Thyroid gland (tissue), 4 donors: ENCODE data around the gene NUAK1. TPM values are rescaled to one million over a fixed set of nuclear protein-coding genes. Genes with fewer than 3 reads are reported as not detected.

ENCODE experiments used
- DNase-seq, 2 donors: peaks; one replicate each; pipeline ENCODE4 v3.0.0-alpha.2; 2019
- H3K27ac ChIP-seq, 3 donors: fragments of 200-600 bp; sonication (generic); 1 replicate in 2 of 3; 2 replicates in 1 of 3; pipeline ENCODE4 v1.5.1; 2016 to 2019; ENCODE audit warnings: mild to moderate bottlenecking in 1 of 3, moderate library complexity in 1 of 3
- H3K27me3 ChIP-seq: fragments of 200-600 bp; sonication (generic); one replicate; pipeline ENCODE4 v1.5.1; 2019
- H3K36me3 ChIP-seq, 2 donors: fragments of 200-600 bp; sonication (generic); one replicate each; pipeline ENCODE4 v1.5.1; 2016 to 2019
- H3K4me1 ChIP-seq, 2 donors: fragments of 200-600 bp; sonication (generic); one replicate each; pipeline ENCODE4 v1.5.1; 2017 to 2019
- H3K4me3 ChIP-seq, 3 donors: fragments of 200-600 bp; sonication (generic); replicated peaks in 1 of 3; 1 replicate in 2 of 3; 2 replicates in 1 of 3; pipeline ENCODE4 v1.5.1; 2016; ENCODE audit warnings: mild to moderate bottlenecking in 1 of 3
- H3K9me3 ChIP-seq: fragments of 200-600 bp; sonication (generic); one replicate; pipeline ENCODE4 v1.5.1; 2017
- POLR2A ChIP-seq, 2 donors: fragments of 450-650 bp; IDR thresholded peaks; one replicate each; pipeline ENCODE4 v1.6.1; 2017; ENCODE audit warnings: antibody characterized with exemption in 2 of 2, mild to moderate bottlenecking in 2 of 2, moderate library complexity in 1 of 2
- WGBS, 2 donors: methylation state at CpG; one replicate each; pipeline ENCODE4 v1.1.5; 2017; 5-methylcytosine and 5-hydroxymethylcytosine counted together
- intact Hi-C: fragments of 100-400 bp; cut with DNase I; formaldehyde crosslinking; loops from one replicate; pipeline ENCODE4 v1.15.1; 2023
- total RNA-seq, 4 donors: library from RNA; depleted of rRNA; stranded (reverse); fragments of >200 nt; gene quantifications; one replicate each; pipeline ENCODE4 v1.2.3, GENCODE V29; 2016
- TF ChIP-seq, protein P1 (sequence below), 6 experiments: fragments of 200-600 bp in 3 of 6; fragments of 450-650 bp in 3 of 6; sonication (generic) in 3 of 6; IDR thresholded peaks; one replicate each; pipeline ENCODE4 v1.5.1; 2016 to 2019; ENCODE audit warnings: antibody characterized with exemption in 6 of 6, mild to moderate bottlenecking in 2 of 6, inconsistent platforms in 1 of 6, moderate library complexity in 1 of 6

Gene NUAK1
- total RNA-seq, 4 donors from 2014 or later = 4.5 to 38.4 (median 10.6) TPM

DNA sequence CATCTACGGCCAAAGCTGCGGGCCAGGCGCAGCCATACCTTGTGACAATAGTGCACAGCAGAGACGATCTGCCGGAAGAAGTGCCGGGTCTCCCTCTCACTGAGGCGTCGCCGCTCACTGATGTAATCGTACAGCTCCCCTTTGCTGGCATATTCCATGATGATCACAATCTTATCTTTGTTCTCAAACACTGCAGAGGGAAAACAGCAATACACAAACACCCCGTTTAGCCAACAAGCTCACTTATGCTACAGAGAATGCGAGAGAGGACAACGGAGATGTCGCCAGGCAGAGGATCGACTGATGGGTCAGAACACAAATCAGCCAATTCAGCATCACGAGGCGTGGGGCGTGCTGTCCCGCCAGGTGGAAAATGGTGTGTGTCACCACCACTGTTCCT, 52.1 kb downstream of the NUAK1 start:
- H3K36me3 ChIP-seq = peaks cover 0 to 4% of the 10 kb centered on the region in 2 donors
- DNase-seq = no peak
- 96 to 98% methylated on average over 19 of the region's 19 CpGs for WGBS, 2 donors
- intact Hi-C loops = no loop called here
- no peaks in the 10 kb centered on the region for H3K27me3 ChIP-seq
- TF ChIP-seq POLR2A (IDR thresholded peaks at IDR 0.05) = no peak
- TF ChIP-seq, protein P1, sequence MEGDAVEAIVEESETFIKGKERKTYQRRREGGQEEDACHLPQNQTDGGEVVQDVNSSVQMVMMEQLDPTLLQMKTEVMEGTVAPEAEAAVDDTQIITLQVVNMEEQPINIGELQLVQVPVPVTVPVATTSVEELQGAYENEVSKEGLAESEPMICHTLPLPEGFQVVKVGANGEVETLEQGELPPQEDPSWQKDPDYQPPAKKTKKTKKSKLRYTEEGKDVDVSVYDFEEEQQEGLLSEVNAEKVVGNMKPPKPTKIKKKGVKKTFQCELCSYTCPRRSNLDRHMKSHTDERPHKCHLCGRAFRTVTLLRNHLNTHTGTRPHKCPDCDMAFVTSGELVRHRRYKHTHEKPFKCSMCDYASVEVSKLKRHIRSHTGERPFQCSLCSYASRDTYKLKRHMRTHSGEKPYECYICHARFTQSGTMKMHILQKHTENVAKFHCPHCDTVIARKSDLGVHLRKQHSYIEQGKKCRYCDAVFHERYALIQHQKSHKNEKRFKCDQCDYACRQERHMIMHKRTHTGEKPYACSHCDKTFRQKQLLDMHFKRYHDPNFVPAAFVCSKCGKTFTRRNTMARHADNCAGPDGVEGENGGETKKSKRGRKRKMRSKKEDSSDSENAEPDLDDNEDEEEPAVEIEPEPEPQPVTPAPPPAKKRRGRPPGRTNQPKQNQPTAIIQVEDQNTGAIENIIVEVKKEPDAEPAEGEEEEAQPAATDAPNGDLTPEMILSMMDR (IDR thresholded peaks at IDR 0.05) = no peak
- peaks cover 0 to 30% of the 10 kb centered on the region in 2 donors for H3K4me1 ChIP-seq
- no peak overlapping the region for H3K27ac ChIP-seq
- H3K9me3 ChIP-seq = no peaks in the 10 kb centered on the region
- no peak overlapping the region for H3K4me3 ChIP-seq

- no peak overlapping the region for H3K27ac ChIP-seq
- no peak for TF ChIP-seq POLR2A (IDR thresholded peaks at IDR 0.05)
- TF ChIP-seq, protein P1 (IDR thresholded peaks at IDR 0.05) = no peak
- H3K27me3 ChIP-seq = no peaks in the 10 kb centered on the region
- WGBS, 2 donors = 64 to 83% methylated on average over 2 of the region's 2 CpGs
- no peak overlapping the region for H3K4me3 ChIP-seq
- peaks cover 0 to 23% of the 10 kb centered on the region in 2 donors for H3K4me1 ChIP-seq
- DNase-seq = no peak
- H3K9me3 ChIP-seq = no peaks in the 10 kb centered on the region
- H3K36me3 ChIP-seq = peaks cover 0 to 4% of the 10 kb centered on the region in 2 donors
- intact Hi-C loops = no loop called here
Measured at GRCh38 chr12:106085213-106085612, 53.5 kb downstream of the NUAK1 start.

DNA sequence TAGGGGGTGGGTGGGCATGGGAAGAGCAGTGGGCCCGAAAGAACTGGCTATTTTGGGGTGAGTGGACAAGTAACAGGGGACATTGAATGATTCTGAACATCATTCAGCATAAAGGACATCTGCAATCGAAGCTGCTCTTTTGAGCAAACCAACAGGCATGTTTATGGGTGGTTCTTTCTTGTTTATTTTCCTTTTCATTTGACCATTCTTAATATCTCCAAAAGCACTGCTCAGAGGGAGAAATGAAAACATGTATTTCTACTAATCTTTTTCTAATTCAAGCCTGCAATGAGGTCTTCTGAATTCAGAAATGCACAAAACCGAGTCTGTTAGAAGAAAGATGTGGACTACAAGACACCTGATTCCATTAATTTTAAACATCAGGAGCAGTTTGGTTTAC, 54.0 kb downstream of the NUAK1 start:
- no peak for DNase-seq
- 83 to 85% methylated on average over 3 of the region's 3 CpGs for WGBS, 2 donors
- Histone ChIP-seq H3K36me3 (peaks cover 0 to 4% of the 10 kb centered on the region in 2 donors), H3K9me3 (no peaks in the 10 kb centered on the region), H3K4me3 (no peak overlapping the region), H3K4me1 (peaks cover 0 to 24% of the 10 kb centered on the region in 2 donors), H3K27me3 (no peaks in the 10 kb centered on the region), H3K27ac (no peak overlapping the region)
- intact Hi-C loops = no loop called here
- no peak for TF ChIP-seq POLR2A (IDR thresholded peaks at IDR 0.05)

GRCh38 chr12:106084014-106084671, 54.6 kb downstream of the NUAK1 start:
- Histone ChIP-seq H3K36me3 (peaks cover 0 to 4% of the 10 kb centered on the region in 2 donors), H3K27ac (no peak overlapping the region), H3K9me3 (no peaks in the 10 kb centered on the region), H3K4me1 (peaks cover 0 to 19% of the 10 kb centered on the region in 2 donors), H3K4me3 (no peak overlapping the region), H3K27me3 (no peaks in the 10 kb centered on the region)
- WGBS, 2 donors = 77 to 84% methylated on average over 10 of the region's 10 CpGs
- no peak for DNase-seq
- TF ChIP-seq POLR2A (IDR thresholded peaks at IDR 0.05) = no peak
- TF ChIP-seq, protein P1 (IDR thresholded peaks at IDR 0.05) = no peak
- intact Hi-C loops = no loop called here

- Histone ChIP-seq H3K4me3 (no peak overlapping the region), H3K9me3 (no peaks in the 10 kb centered on the region), H3K27ac (no peak overlapping the region), H3K4me1 (peaks cover 0 to 21% of the 10 kb centered on the region in 2 donors), H3K36me3 (peaks cover 0 to 4% of the 10 kb centered on the region in 2 donors), H3K27me3 (no peaks in the 10 kb centered on the region)
- intact Hi-C loops = no loop called here
- no peak for TF ChIP-seq POLR2A (IDR thresholded peaks at IDR 0.05)
- TF ChIP-seq, protein P1 (IDR thresholded peaks at IDR 0.05) = no peak
- WGBS, 2 donors = 81 to 82% methylated on average over 15 of the region's 15 CpGs
- no peak for DNase-seq
Measured at GRCh38 chr12:106082216-106083175, 56.3 kb downstream of the NUAK1 start.
